Duodenal mucosa (tissue), 2 donors: ENCODE data around the gene KLHL25.

Experiments
- H3K27ac ChIP-seq: one replicate; pipeline ENCODE4 v1.7.0; 2013; ENCODE audit warnings: low read depth, low read length
- H3K27me3 ChIP-seq, 2 donors: one replicate each; pipeline ENCODE4 v1.7.0; 2013; ENCODE audit warnings: low read length in 2 of 2, control low read depth in 1 of 2; ENCODE audit not compliant: insufficient read depth in 2 of 2, control insufficient read depth in 1 of 2
- H3K36me3 ChIP-seq, 2 donors: one replicate each; pipeline ENCODE4 v1.7.0; 2013; ENCODE audit warnings: low read length in 2 of 2, control low read depth in 1 of 2; ENCODE audit not compliant: insufficient read depth in 2 of 2, control insufficient read depth in 1 of 2
- H3K4me1 ChIP-seq, 2 donors: one replicate each; pipeline ENCODE4 v1.7.0; 2013; ENCODE audit warnings: low read length in 2 of 2, control low read depth in 1 of 2; ENCODE audit not compliant: insufficient read depth in 2 of 2, control insufficient read depth in 1 of 2
- H3K4me3 ChIP-seq, 2 donors: one replicate each; pipeline ENCODE4 v1.7.0; 2013; ENCODE audit warnings: low read length in 2 of 2, low read depth in 1 of 2
- H3K9ac ChIP-seq, 2 donors: one replicate each; pipeline ENCODE4 v1.7.0; 2013; ENCODE audit warnings: low read length in 2 of 2, low read depth in 1 of 2
- H3K9me3 ChIP-seq, 2 donors: one replicate each; pipeline ENCODE4 v1.7.0; 2013; ENCODE audit warnings: low read length in 2 of 2, control low read depth in 1 of 2; ENCODE audit not compliant: control insufficient read depth in 1 of 2

The KLHL25 gene

DNA sequence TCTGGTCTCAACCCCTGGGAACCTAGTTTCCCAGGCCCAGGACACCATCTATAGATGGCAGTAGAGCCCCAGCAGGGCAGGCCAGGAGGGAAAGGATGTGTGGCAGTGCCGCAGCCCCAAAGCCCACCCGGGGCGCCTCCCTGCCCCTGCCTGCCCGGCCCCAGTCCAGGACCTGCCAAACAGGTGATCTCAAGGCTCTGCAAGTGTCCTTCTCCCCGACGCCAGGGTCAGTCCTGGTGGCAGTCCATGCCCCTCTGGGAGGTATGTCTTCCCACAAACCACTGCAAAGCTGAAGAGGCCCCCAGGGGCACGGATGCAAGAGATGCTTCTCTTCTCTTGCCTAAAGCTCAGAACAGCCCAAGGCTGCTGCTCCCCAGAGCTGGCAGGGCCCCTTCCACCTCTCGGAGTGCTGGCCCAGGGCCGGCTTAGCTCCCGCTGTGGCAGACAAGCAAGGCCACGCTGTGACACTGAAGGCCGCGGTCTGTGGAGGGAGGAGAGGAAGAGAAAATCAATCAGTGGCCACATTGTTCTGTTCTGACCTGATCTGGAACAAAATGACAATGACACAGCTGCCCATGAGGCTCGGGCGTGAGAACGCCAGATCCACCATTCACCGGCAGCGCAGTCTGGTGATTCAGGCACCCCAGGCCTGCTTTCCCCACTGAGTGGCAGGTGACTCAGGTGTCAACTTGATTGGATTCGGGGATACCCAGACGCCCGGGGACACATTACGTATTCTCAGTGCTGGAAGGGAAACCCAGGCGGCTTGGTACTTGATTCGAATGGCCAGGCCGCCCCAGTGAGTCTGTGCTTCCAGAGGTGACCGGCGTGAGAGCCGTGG, 34.0 kb downstream of the KLHL25 start:
- Histone ChIP-seq H3K9me3 (no peaks in the 10 kb centered on the region), H3K27ac (no peak overlapping the region)

DNA sequence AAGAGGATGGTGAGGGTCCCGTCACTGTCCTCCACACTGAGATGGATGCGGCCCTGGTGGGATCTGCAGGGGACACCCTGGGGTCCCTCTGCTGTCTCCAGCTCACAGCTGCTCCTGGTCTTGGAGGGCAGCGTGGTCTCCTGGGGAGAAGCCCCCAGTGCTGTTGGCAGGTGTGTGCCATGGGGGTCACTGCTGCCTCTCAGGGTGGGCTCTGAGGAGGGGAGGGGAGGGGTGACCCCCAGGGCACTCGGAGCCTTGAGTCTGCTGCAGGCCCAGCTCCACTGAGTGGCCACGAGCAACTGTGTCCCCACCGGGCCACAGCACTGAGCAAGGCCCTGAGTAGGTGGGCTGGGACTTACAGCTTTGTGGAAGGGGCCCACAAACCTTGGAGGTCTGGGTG, 34.7 kb downstream of the KLHL25 start:
- no peaks in the 10 kb centered on the region for H3K9me3 ChIP-seq

More for the DNA sequence above, 34.0 kb downstream of the KLHL25 start:
- no peak overlapping the region for H3K9ac ChIP-seq
- no peak overlapping the region for H3K4me3 ChIP-seq
- H3K4me1 ChIP-seq = no peaks in the 10 kb centered on the region
- H3K36me3 ChIP-seq = peaks cover 4 to 33% of the 10 kb centered on the region in 2 donors
- H3K27me3 ChIP-seq = no peaks in the 10 kb centered on the region

DNA sequence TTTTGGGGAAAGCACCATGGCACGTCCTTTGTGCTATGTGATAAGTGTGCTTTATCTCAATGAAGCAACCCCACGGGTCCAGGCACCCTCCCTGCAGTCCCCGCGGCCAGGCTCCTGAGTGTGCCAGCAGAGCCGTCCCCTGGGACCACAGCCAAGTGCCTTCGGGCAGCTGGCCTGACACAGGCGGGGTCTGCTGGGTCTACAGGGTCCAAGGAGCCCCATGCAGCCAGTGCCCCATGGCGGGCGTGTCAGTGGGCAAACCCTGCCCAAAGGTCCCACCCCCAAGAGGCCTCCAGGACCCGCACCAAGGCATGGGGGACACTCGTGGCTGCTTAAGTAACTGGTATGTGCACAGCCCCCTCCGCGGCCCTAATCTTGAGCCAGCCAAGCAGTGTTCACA, 35.3 kb downstream of the KLHL25 start:
- Histone ChIP-seq H3K36me3 (peaks cover 4 to 31% of the 10 kb centered on the region in 2 donors), H3K27ac (no peak overlapping the region), H3K4me3 (no peak overlapping the region), H3K27me3 (no peaks in the 10 kb centered on the region), H3K9me3 (no peaks in the 10 kb centered on the region), H3K4me1 (no peaks in the 10 kb centered on the region), H3K9ac (no peak overlapping the region)

More for the DNA sequence above, 34.7 kb downstream of the KLHL25 start:
- H3K4me1 ChIP-seq = no peaks in the 10 kb centered on the region
- H3K36me3 ChIP-seq = peaks cover 4 to 37% of the 10 kb centered on the region in 2 donors
- no peak overlapping the region for H3K9ac ChIP-seq
- H3K27ac ChIP-seq = no peak overlapping the region
- no peaks in the 10 kb centered on the region for H3K27me3 ChIP-seq
- no peak overlapping the region for H3K4me3 ChIP-seq

DNA sequence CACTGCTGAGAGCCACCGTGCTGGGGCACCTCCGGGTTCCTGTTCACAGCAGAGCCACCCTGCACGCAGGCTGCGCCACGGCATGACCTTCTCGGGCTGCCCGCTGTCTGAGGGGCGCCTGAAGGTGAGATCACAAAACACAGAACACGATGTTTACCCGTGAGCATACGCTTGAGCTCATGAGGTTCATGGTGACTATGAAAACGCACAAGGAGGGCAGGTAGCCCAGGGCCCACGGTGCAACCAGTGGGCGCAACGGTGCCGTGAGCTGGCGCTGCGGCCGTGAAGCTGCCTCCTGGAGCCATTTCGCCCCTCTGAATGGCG, 36.1 kb downstream of the KLHL25 start:
- Histone ChIP-seq H3K9me3 (no peaks in the 10 kb centered on the region), H3K9ac (no peak overlapping the region), H3K36me3 (peaks cover 4 to 24% of the 10 kb centered on the region in 2 donors), H3K4me3 (no peak overlapping the region), H3K27me3 (no peaks in the 10 kb centered on the region), H3K4me1 (no peaks in the 10 kb centered on the region), H3K27ac (no peak overlapping the region)

DNA sequence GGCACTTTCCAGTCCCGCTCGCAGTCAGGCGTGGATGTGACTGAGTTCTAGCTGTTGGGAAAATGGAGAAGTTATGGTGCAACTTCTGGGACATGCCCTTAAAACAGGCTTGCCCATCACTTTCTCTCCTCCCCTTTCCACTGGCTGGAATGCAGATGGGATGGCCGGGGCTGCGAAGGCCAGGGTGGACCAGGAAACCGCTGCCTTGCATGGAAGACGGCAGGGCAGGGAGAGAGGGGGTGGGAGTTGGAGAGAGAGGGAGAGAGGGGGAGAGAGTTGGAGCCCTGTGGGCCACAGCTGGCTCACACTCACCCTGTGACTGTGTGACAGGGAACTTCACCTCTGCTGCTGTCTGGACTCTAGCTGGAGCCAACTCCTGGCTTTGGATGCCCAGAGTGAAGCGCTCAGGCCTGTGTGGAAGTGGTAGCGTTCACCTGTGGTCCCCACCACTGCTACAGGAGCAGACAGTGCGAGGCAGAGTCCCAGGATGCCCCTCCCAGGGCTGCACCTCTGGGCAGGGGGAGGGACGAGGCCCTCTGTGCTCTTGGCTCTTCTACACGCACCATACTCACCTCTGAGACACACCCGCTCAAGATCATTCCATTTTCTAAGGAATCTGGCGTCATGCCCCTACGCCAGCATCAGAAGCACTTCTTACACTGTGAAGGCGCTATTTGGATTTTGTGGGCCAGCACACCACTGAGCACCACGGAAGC, 36.6 kb downstream of the KLHL25 start:
- Histone ChIP-seq H3K27me3 (no peaks in the 10 kb centered on the region), H3K27ac (no peak overlapping the region), H3K4me1 (no peaks in the 10 kb centered on the region), H3K36me3 (peaks cover 4 to 21% of the 10 kb centered on the region in 2 donors), H3K9ac (no peak overlapping the region), H3K4me3 (no peak overlapping the region), H3K9me3 (no peaks in the 10 kb centered on the region)

DNA sequence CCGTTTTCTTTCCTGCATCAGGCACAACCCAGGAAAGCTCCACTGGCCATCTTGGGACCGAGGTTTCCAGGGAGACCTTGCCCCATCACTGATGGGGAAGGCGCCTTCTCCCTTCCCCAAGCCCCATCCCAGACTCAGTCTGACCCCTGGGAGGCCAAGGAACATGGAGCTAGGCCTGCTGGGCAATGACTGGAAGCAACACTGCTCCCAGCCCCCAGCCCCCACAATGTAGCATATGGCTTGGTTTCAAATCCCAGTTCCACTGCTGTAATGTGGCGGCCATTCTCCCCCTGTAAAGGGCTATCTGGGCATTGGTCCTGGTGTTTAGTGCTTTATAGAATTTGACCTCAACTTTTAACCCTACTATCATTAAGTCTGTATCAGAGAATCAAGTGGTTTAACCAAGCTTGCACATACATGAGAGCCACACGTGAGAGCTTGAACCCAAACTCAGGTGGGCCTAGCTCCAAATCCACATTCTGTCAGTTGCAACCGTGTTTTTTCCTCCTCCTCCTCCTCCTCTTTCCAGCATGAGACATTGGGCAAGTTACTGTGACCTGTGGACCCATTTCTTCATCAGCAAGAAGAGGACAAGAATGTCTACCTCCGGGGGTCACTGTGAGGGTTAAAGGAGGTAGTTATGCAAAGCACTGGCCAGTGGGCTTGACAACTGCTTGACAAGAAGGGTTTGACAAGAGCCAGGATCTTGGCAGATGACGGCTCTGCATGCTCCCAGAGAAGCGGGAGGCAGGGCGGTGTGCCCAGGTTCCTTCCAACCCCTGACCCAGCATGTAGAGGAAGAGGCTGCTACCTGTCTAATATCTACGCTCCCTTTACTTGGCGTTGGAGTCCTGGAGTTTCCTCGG, 37.4 kb downstream of the KLHL25 start:
- Histone ChIP-seq H3K4me3 (no peak overlapping the region), H3K9me3 (no peaks in the 10 kb centered on the region), H3K9ac (no peak overlapping the region), H3K27me3 (no peaks in the 10 kb centered on the region), H3K27ac (no peak overlapping the region), H3K36me3 (peaks cover 4 to 17% of the 10 kb centered on the region in 2 donors), H3K4me1 (no peaks in the 10 kb centered on the region)

DNA sequence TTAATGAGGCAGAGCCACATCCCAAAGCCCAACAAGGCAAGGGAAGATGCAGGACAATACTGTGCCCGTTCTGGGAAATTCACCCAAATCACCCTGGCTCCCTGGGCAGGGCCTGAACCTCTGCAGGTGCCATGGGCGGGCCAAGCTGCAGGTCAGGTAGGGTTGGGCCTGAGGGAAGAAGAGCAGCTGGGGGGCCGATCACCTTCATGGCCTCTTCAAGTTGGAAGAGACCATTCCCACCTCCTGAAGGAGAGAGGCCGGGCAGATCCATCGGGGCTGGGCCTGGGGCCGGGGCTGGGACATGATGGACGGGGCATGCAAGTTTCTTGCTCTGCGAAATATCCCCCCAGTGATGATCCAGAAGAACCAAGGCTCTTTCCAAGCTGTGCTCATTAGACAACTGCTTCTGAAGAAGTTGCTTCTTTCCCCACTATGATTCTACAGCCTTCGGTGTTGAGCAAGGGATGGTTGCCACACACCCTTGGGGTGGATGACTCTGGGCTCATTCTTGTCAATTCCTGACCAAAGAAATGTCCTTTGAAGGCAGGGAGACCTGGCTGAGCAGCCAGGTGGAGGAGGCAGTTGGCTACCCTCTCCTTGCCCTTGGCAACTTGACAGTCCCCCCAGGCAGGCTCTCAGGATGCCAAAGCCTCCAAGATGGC, 38.2 kb downstream of the KLHL25 start:
- Histone ChIP-seq H3K4me3 (no peak overlapping the region), H3K9me3 (no peaks in the 10 kb centered on the region), H3K36me3 (peaks cover 4 to 17% of the 10 kb centered on the region in 2 donors), H3K9ac (no peak overlapping the region), H3K27me3 (no peaks in the 10 kb centered on the region), H3K4me1 (no peaks in the 10 kb centered on the region), H3K27ac (no peak overlapping the region)

DNA sequence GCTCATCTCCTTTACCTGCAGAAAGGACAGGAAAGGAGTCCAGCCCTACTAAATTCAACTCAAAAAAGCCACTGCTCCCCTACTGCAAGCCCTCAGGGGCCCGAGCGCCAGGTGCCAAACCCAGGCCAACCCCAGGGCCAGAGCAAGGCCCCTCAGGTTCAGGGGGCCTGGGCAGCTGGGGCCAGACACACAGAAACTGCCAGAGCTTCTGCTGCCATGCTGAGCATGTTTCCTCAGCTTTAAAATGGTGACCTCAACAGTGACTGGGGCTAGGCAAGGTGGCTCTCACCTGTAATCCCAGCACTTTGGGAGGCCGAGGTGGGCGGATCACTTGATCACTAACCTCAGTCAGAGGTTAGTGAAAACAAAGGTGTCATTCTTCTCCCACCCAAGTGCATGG, 38.8 kb downstream of the KLHL25 start:
- Histone ChIP-seq H3K27ac (no peak overlapping the region), H3K27me3 (no peaks in the 10 kb centered on the region), H3K9ac (no peak overlapping the region), H3K9me3 (no peaks in the 10 kb centered on the region), H3K36me3 (peaks cover 4 to 17% of the 10 kb centered on the region in 2 donors), H3K4me3 (no peak overlapping the region), H3K4me1 (no peaks in the 10 kb centered on the region)

DNA sequence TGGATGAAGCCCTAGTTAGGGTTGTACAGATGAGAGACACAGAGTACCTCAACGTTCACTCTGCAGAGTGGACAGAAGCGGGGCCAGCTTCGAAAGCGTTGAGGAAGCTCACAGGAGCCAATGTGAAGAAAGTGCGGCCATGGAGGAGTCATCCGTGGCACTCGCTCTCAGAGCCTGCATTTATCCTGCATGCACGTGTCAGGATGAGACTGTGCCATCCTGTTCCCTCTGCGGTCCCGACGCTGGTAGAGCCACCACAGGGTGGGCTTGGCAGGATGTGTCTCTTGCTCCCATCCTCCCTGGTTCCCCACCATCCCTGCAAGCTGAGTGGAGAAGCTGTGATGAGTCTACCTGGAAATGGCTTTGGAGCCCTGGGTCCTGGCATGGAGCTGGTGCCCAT, 39.3 kb downstream of the KLHL25 start:
- no peaks in the 10 kb centered on the region for H3K27me3 ChIP-seq
- no peak overlapping the region for H3K27ac ChIP-seq
- H3K9me3 ChIP-seq = no peaks in the 10 kb centered on the region
- H3K4me1 ChIP-seq = no peaks in the 10 kb centered on the region
- no peak overlapping the region for H3K4me3 ChIP-seq
- H3K36me3 ChIP-seq = peaks cover 4 to 17% of the 10 kb centered on the region in 2 donors
- no peak overlapping the region for H3K9ac ChIP-seq
